B cell (primary cell): Measurements from ENCODE around the gene ENDOG.

Experiments
- EZH2 ChIP-seq: IDR thresholded peaks from 2 replicates; pipeline ENCODE4 v1.6.1; 2012; ENCODE audit warnings: borderline replicate concordance, low read depth, mild to moderate bottlenecking, moderate library complexity, low read length; ENCODE audit not compliant: insufficient read depth, poor library complexity, severe bottlenecking
- TF ChIP-seq, protein P1 (sequence below): fragments of 200-600 bp; IDR thresholded peaks from one replicate; pipeline ENCODE4 v1.8.0; 2022; ENCODE audit warnings: antibody characterized with exemption, mild to moderate bottlenecking

DNA sequence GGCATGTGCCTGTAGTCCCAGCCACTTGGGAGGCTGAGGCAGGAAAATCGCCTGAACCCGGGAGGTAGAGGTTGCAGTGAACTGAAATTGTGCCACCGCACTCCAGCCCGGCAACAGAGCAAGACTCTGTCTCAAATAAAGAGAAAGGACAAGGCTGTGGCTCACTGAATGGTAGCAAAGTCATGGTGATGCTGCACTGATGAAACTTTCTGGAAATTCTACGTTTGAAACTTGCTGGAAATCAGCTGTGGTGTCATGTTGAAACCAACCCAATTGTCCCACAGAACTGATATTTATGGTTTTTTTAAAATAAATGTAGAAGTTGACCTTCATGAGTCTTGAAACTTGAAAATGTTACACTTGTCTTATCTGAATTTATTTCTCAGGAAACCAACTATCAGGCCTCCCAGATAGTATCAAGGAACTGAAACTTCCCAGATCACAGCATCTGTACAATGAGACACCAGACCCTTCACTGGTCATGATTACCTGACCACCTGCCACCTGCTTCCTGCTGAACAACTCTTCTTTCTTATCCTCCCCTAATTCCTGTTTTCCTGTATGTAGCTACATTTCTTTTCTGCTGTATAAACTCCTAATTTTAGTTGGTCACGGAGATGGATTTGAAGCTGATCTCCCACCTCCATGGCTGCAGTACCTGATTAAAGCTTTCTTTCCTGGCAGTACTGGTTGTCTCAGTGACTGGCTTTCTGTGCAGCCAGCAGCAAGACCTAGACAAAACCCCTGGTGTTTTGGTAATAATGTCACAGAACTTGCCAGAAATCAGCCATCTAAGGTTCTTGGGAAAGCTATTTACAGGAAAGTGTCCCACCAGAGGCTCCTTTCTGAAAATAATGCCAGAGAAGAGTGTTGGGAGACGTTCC lies 36.9 kb upstream of the ENDOG start:
- TF ChIP-seq, protein P1, sequence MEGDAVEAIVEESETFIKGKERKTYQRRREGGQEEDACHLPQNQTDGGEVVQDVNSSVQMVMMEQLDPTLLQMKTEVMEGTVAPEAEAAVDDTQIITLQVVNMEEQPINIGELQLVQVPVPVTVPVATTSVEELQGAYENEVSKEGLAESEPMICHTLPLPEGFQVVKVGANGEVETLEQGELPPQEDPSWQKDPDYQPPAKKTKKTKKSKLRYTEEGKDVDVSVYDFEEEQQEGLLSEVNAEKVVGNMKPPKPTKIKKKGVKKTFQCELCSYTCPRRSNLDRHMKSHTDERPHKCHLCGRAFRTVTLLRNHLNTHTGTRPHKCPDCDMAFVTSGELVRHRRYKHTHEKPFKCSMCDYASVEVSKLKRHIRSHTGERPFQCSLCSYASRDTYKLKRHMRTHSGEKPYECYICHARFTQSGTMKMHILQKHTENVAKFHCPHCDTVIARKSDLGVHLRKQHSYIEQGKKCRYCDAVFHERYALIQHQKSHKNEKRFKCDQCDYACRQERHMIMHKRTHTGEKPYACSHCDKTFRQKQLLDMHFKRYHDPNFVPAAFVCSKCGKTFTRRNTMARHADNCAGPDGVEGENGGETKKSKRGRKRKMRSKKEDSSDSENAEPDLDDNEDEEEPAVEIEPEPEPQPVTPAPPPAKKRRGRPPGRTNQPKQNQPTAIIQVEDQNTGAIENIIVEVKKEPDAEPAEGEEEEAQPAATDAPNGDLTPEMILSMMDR = no peak
- TF ChIP-seq EZH2 = no peak
